ENCODE measurements around the gene DNAAF8. TPM values are rescaled to one million over a fixed set of nuclear protein-coding genes. Genes with fewer than 3 reads are reported as not detected.
"Not testable (repeated sequence)": the region's sequence is repeated elsewhere in the genome, so short reads cannot be mapped to it uniquely, and the experiment has no call there.

DNAAF8 gene
- total RNA-seq, 4 donors from 2014 or later: 0.67 to 3.5 TPM; not detected in 2

DNA sequence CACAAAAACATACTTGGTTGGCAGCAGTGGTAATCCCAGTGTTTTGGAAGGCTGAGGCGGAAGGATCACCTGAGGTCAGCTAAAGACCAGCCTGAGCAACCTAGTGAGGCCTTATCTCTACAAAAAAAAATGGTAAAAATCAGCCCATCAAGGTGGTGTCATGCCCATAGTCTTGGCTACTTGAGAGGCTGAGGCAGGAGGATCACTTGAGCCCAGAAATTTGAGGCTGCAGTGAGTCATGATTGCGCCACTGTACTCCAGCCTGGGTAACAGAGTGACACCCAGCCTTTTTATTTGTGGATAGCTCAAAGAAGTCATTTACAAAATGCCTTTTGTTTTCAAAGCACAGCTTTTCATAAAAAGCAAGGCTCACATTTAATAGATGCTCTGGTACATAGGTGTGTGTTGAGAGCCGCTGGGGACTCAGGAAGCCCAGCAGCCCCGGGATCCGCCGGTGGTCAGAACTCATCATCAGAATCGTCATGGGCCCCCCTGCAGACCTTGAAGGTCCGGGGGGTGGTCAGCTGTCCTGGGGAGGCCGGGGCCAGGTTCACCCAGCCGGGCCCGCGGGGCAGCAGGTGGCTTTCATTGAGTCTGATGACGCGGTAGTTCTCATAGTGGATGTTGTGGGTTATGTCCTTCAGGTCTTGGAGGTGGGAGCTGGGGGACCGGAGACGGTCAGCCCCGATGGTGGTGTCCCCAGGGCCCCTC lies 43.2 kb downstream of the DNAAF8 start:
- H3K9me3 ChIP-seq: no peaks in the 10 kb centered on the region
- no peak for DNase-seq
- H3K4me3 ChIP-seq: no peak overlapping the region
- H3K27ac ChIP-seq: no peak overlapping the region
- H3K27me3 ChIP-seq: no peaks in the 10 kb centered on the region
- no peaks in the 10 kb centered on the region for H3K4me1 ChIP-seq
- no peaks in the 10 kb centered on the region for H3K36me3 ChIP-seq
- intact Hi-C loops (cut with DNase I; ENCODE audit: low total_unique reads): no loop called here
- no peak for TF ChIP-seq POLR2A (IDR thresholded peaks at IDR 0.05)
- TF ChIP-seq, protein P1, sequence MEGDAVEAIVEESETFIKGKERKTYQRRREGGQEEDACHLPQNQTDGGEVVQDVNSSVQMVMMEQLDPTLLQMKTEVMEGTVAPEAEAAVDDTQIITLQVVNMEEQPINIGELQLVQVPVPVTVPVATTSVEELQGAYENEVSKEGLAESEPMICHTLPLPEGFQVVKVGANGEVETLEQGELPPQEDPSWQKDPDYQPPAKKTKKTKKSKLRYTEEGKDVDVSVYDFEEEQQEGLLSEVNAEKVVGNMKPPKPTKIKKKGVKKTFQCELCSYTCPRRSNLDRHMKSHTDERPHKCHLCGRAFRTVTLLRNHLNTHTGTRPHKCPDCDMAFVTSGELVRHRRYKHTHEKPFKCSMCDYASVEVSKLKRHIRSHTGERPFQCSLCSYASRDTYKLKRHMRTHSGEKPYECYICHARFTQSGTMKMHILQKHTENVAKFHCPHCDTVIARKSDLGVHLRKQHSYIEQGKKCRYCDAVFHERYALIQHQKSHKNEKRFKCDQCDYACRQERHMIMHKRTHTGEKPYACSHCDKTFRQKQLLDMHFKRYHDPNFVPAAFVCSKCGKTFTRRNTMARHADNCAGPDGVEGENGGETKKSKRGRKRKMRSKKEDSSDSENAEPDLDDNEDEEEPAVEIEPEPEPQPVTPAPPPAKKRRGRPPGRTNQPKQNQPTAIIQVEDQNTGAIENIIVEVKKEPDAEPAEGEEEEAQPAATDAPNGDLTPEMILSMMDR (IDR thresholded peaks at IDR 0.05): no peak

DNA sequence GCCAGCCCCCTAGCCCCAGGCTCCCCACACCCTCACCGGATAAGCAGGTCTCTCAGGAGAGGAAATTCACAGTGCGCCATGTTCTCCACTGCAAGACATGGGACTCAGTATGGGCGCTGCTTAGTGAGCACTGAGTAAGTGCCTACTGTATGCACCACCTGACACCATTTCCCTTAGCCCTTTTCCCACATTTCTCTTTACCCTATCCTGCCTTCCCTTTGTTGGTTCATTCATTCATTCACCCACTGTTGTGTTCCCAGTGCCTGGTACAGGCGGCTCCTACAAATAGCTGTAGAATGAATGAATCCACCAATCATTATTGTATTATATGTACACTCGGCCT lies 43.7 kb downstream of the DNAAF8 start:
- intact Hi-C loops (cut with DNase I; ENCODE audit: low total_unique reads): no loop called here
- Histone ChIP-seq H3K36me3 (no peaks in the 10 kb centered on the region), H3K4me3 (no peak overlapping the region), H3K4me1 (no peaks in the 10 kb centered on the region), H3K27ac (no peak overlapping the region), H3K27me3 (no peaks in the 10 kb centered on the region), H3K9me3 (no peaks in the 10 kb centered on the region)
- DNase-seq: no peak
- no peak for TF ChIP-seq POLR2A (IDR thresholded peaks at IDR 0.05)
- TF ChIP-seq, protein P1 (IDR thresholded peaks at IDR 0.05): no peak

DNA sequence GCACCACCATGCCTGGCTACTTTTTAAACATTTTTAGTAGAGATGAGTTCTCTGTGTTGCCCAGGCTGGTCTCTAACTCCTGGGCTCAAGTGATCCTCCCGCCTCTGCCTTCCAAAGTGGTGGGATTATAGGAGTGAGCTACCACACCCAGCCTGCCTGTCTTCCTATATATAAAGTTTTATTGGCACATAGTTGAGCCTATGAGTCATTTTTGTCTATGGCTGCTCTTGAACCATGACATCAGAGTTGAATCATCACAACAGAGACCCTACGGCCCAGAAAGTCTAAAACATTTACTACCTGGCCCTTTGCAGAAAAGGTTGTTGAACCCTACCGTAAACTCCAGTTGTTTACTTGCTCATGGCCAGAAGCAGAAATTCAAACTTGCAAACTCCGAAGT lies 45.9 kb downstream of the DNAAF8 start:
- H3K27ac ChIP-seq: no peak overlapping the region
- intact Hi-C loops (cut with DNase I; ENCODE audit: low total_unique reads): no loop called here
- no peaks in the 10 kb centered on the region for H3K27me3 ChIP-seq
- no peak for DNase-seq
- no peaks in the 10 kb centered on the region for H3K4me1 ChIP-seq
- no peak for TF ChIP-seq POLR2A (IDR thresholded peaks at IDR 0.05)
- TF ChIP-seq, protein P1 (IDR thresholded peaks at IDR 0.05): no peak
- no peaks in the 10 kb centered on the region for H3K9me3 ChIP-seq
- no peaks in the 10 kb centered on the region for H3K36me3 ChIP-seq
- no peak overlapping the region for H3K4me3 ChIP-seq

DNA sequence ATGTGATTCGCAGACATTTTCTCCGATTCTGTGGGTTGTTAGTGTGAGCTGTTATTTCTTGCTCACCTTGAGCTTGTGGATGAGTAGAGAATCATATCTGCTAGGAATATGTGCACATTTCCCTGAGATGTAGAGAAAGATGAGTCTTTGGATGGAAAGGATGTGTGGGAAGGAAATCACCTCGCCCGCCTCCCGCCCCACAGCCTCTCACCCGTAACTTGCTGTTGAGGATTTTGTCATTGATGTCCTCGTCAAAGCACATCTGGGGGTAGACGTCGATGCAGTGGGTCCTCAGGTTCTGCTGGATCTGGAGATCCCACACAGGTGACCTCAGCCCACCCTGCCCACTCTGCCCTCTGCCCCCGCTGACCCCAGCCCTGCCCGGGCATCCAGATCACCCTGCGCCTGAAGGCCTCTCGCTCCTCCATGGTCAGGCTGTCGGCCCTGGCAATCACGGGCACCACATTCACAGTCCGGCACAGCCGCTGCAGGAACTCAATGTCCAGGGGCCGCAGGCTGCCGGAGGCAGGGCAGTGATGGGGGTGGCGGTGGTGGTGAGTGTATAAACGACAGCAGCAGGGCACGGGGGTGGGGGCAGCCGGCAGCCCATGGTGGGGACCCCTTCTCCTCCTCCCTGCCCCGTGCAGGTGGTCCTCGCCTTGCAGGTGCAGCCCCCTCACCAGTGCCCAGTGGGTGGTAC lies 49.1 kb downstream of the DNAAF8 start:
- H3K27ac ChIP-seq: no peak overlapping the region
- intact Hi-C loops (cut with DNase I; ENCODE audit: low total_unique reads): no loop called here
- H3K4me1 ChIP-seq: no peaks in the 10 kb centered on the region
- TF ChIP-seq, protein P1 (IDR thresholded peaks at IDR 0.05): no peak
- TF ChIP-seq POLR2A (IDR thresholded peaks at IDR 0.05): no peak
- DNase-seq: no peak
- H3K4me3 ChIP-seq: no peak overlapping the region
- no peaks in the 10 kb centered on the region for H3K36me3 ChIP-seq
- H3K27me3 ChIP-seq: no peaks in the 10 kb centered on the region
- H3K9me3 ChIP-seq: no peaks in the 10 kb centered on the region

DNA sequence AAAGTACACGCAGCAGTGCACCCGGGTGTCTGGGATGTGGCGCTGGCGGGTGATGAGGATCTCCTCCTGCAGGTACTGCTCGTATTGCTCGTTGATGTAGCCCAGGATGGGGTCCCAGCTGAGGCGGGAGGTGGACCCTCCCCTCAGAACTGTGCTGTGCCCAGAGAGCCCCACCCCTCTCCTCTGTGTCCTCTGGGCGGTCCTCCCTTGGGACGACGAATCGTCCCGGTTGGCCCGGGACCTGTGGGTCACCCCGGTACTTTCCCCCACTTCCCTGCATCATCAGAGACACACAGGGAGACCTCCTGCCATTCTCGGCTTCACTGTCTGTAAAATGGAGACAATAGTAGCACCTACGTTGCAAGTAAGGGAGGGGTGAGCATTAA lies 49.6 kb downstream of the DNAAF8 start:
- Histone ChIP-seq H3K36me3 (no peaks in the 10 kb centered on the region), H3K9me3 (no peaks in the 10 kb centered on the region), H3K4me1 (no peaks in the 10 kb centered on the region), H3K27ac (no peak overlapping the region), H3K4me3 (no peak overlapping the region), H3K27me3 (no peaks in the 10 kb centered on the region)
- TF ChIP-seq, protein P1 (IDR thresholded peaks at IDR 0.05): no peak
- TF ChIP-seq POLR2A (IDR thresholded peaks at IDR 0.05): no peak
- DNase-seq: no peak
- intact Hi-C loops (cut with DNase I; ENCODE audit: low total_unique reads): no loop called here

DNA sequence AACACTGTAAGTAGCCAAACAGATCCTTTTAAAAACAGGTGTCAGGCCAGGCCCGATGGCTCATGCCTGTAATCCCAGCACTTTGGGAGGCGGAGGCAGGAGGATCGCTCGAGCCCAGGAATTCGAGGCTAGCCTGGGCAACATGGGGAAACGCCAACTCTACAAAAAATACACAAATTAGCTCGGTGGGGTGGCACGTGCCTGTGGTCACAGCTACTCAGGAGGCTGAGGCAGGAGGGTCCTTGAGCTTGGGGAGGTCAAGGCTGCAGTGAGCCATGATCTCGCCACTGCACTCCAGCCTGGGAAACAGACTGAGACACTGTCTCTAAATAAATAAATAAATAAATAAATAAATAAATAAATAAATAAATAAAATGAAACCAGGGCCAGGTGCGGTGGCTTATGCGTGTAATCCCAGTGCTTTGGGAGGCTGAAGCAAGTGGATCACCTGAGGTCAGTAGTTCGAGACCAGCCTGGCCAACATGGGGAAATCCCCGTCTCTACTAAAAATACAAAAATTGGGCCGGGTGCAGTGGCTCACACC lies 50.2 kb downstream of the DNAAF8 start:
- H3K36me3 ChIP-seq; H3K27ac ChIP-seq; H3K4me3 ChIP-seq; H3K9me3 ChIP-seq; H3K4me1 ChIP-seq; H3K27me3 ChIP-seq; DNase-seq; intact Hi-C loops (cut with DNase I; ENCODE audit: low total_unique reads): not testable (repeated sequence)
